C4-2B (cell line): Measurements from ENCODE around the gene IRF4.

ENCODE experiments used
- H3K27ac ChIP-seq: fragments of 450-650 bp; 2 replicates; pipeline ENCODE4 v1.5.1; 2017
- CTCF ChIP-seq: fragments of 450-650 bp; conservative IDR thresholded peaks from 2 replicates; pipeline ENCODE4 v1.5.1; 2017; ENCODE audit warnings: mild to moderate bottlenecking
- ZFX ChIP-seq: fragments of 450-650 bp; IDR thresholded peaks from 2 replicates; pipeline ENCODE4 v1.6.1; 2017

Gene IRF4

GRCh38 chr6:394641-395289, 3.2 kb downstream of the IRF4 start:
- TF ChIP-seq ZFX (no peak), CTCF (no peak)
- no peak overlapping the region for H3K27ac ChIP-seq

- H3K27ac ChIP-seq = no peak overlapping the region
These were observed 4.0 kb downstream of the IRF4 start for GRCh38 chr6:395432-396125.

GRCh38 chr6:396126-396520, 4.6 kb downstream of the IRF4 start:
- no peak overlapping the region for H3K27ac ChIP-seq
- TF ChIP-seq CTCF (no peak), ZFX (no peak)

More at GRCh38 chr6:395432-396125, 4.0 kb downstream of the IRF4 start:
- TF ChIP-seq CTCF = no peak
- no peak for TF ChIP-seq ZFX

- TF ChIP-seq ZFX (no peak), CTCF (no peak)
- no peak overlapping the region for H3K27ac ChIP-seq
These were observed 5.5 kb downstream of the IRF4 start for GRCh38 chr6:397056-397455.

- TF ChIP-seq ZFX (no peak), CTCF (no peak)
These were observed 6.1 kb downstream of the IRF4 start for GRCh38 chr6:397604-398003.

GRCh38 chr6:398065-398464, 6.5 kb downstream of the IRF4 start:
- no peak for TF ChIP-seq CTCF
- TF ChIP-seq ZFX = no peak
- H3K27ac ChIP-seq = no peak overlapping the region

More at GRCh38 chr6:397604-398003, 6.1 kb downstream of the IRF4 start:
- H3K27ac ChIP-seq = no peak overlapping the region

GRCh38 chr6:398558-399078, 7.1 kb downstream of the IRF4 start:
- TF ChIP-seq CTCF = no peak
- no peak for TF ChIP-seq ZFX
- no peak overlapping the region for H3K27ac ChIP-seq
